HG02970 (cell line): Measurements from ENCODE around the gene METAP2.
A peak's percentile ranks its signal among the peaks of the same experiment; 100 is the strongest.
"Not testable (repeated sequence)": the region's sequence is repeated elsewhere in the genome, so short reads cannot be mapped to it uniquely, and the experiment has no call there.

Experiments
- ATAC-seq: cut with Tn5 transposase; IDR thresholded peaks from one replicate; pipeline ENCODE4 v1.9.1; 2021; ENCODE audit warnings: mild to moderate bottlenecking, moderate library complexity, moderate number of reproducible peaks; ENCODE audit not compliant: unreplicated experiment, low FRiP score

Gene METAP2

DNA sequence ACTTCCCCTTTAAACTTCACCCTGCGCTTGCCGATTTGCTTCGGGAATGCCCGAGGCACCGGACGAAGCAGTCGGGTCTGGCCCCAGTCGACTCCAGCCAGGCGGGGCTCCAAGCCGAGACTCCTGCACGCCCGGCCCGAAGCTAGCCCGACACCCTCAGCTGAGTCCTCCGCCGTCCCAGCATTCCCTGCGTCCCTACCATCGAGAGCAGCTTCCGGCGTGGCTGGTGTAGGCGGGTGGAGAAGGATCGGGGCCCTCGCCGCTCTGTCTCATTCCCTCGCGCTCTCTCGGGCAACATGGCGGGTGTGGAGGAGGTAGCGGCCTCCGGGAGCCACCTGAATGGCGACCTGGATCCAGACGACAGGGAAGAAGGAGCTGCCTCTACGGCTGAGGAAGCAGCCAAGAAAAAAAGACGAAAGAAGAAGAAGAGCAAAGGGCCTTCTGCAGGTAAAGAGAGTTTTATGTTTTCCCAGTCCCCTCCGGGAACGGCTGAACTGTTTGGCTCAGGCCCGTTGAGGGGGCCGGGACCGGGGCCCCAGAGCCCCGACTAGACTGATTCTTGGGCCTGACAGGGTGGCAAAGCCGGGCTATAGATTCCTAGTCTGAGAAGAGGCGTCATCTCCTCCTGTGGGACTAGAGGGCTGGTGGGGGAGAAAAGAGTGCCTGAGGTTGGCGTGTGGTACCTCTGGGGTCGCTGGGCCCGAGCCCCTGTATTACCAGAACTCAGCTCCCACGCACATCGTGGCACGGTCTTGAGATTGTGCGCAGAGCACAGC lies at the start of gene METAP2:
TSS of gene METAP2 (plus strand) at position 269 of the 776 bp plus-strand sequence. CDS start at position 297, 28 bp downstream.
- peak; percentile 94 for ATAC-seq

DNA sequence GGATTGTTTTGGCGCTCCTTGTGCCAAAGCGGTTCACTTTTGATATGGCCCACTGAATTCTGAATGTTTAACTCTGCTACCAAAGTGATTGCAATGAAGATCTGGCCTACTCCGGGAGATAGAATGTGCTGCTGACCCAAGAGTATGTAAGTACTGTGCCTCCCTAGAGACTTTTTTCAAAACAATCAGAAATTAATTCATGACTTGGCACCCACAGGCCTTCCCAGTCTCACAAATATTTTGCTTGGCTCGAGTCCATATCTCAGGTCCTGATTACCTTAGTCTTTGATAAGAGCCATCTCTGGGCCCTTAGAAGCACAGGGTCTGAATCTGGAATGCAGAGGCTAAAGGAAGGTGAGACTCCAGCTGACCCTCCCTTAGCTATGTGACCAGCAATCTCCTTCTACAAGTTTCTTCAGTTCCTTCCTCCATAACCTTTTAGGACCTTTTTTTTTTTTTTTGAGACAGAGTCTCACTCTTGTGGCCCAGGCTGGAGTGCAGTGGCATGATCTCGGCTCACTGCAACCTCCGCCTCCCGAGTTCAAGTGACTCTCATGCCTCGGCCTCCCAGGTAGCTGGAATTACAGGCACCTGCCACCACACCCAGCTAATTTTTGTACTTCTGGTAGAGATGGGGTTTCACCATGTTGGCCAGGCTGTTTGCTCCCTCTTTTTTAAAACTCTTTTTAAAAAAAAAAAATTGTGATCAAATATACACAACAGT lies 49.5 kb upstream of the METAP2 start:
- no peak for ATAC-seq

DNA sequence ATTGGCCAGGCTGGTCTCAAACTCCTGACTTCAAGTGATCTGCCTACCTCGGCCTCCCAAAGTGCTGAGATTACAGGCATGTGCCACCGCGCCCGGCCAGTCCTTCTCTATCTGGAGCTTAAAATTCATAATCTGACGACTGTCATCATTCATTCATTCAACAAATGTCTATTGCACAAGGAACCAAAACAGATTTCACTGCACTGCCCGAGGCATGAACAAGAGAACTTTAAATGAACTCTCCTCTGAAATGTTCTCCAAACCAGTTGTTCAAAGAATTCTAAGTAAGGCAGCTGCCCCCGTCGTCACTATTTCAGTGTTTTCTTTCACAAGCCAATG lies 44.8 kb upstream of the METAP2 start:
- ATAC-seq, result no peak

DNA sequence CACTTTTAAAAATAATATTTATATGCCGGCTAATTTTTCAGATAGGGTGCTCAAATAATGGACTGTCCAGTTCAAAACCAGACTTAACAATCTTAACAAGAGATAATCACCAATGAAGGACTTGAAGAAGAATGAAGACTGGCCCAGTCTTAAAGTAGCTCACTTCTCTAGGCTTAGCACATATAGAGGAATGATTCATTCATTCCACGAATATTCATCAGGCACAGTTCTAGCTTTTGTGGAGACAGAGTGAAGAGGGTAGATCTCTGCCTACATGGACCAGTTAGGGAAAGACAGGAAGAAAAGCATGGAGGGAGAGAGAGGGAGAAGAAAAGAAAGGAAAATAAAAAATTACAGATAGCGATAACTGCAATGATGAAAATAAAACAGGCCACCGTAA lies 42.8 kb upstream of the METAP2 start:
- no peak for ATAC-seq

DNA sequence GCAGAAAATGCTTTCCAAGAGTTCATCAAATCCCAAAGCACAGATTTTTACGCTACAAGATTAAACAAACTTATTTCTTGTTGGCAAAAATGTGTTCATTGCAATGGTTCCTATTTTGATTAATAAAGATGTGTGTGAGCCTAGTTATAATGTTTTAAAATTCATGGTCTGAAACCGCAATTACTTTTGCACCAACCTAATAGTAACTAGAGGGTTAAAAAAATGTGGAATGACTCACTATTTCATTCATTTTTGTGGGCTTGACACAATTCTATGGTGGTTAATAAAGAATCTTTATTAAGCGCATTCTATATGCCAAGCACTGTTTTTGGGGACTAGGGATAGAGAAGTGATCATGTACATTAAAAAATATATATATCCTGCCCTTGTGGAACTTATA lies 38.6 kb upstream of the METAP2 start:
- no peak for ATAC-seq

DNA sequence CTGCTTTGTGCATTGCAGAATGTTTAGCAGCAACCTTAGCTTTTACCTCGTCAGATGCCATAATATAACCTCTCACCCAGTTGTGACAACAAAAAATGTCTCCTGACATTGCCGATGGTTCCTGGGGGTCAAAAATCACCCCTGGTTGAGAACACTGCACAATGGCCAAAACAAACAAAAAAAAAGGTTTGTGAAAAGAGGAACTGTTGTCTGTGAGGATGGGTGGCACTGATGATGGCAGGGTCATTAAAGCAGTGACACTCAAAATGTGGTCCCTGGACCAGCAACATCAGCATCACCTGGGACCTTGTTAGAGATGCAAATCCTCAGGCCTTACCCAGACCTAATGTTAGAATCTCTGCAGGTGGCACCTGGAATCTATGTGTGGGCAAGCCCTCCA lies 36.4 kb upstream of the METAP2 start:
- ATAC-seq, result no peak

DNA sequence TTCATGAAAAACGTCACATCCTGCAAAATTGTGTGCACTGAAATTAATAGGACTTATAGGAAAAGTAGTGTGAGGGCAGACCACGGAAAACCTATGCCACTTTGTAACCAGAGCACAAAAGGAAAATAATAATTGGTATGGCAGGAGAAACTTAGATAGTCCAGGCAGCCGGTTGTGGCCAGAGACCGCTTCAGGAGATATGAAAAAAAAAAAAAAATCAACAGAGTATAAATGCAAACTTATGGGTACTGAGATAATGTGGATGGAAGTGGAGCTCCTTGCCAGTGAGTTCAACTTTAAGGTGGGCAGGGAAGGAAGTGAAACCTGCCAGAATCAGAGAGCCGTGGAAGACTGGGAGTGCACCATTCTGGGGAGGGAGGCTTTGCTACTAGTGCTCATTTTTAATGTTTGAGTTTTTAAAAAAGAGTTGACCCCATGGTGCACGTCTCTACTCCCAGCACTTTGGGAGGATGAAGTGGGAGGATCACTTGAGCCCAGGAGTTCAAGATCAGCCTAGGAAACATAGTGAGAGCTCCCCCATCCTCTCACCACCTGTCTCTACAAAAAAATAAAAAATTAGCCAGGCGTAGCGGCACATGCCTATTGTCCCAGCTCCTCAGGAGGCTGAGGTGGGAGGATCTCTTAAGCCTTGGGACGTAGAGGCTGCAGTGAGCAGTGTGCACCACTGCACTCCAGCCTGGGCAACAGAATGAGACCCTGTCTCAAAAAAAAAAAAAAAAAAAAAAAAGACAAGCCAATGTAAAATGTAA lies 34.3 kb upstream of the METAP2 start:
- no peak for ATAC-seq

DNA sequence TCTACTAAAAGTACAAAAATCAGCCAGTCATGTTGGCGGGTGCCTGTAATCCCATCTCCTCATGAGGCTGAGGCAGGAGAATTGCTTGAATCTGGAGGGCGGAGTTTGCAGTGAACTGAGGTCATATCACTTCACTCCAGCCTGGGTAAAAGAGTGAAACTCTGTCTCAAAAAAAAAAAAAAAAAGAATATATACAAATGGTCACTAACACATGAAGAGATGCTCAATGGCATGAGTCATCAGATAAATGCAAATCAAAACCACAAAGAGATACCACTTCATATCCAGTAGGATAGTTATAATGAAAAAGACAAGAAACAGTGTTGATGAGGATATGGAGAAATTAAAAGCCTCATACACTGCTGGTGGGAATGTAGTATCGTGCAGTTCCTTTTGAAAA lies 33.6 kb upstream of the METAP2 start:
- no peak for ATAC-seq

DNA sequence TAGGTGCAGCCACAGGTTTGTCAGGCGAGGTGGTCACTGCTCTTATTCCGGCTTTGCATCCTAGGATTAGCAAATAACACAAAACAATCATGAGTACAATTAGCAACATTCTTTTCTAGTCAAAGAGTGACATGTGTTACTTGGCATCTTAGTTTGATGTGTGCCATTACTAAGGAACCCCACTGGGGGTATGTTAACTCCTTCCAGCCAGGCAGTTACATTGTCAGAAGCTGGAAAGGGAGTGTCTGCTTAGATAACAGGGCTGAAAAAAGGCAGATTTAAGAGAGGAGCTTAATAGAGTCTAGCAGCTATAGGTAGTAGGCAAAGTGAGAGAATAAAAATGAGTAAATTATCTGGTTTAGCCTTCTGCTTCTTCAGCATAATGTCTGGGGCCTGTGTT lies 30.5 kb upstream of the METAP2 start:
- no peak for ATAC-seq

DNA sequence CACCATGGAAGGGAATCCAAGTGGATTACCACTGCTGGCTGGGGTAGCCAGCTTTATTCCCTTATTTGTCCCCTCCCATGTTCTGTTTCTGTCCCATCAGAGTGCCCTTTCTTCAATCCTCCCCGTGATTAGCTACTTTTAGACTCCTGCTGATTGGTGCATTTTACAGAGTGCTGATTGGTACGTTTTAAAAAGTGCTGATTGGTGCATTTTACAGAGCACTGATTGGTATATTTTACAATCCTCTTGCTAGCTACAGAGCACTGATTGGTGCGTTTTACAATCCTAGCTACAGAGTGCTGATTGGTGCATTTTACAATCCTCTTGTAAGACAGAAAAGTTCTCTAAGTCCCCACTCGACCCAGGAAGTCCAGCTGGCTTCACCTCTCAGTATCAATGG lies 28.9 kb upstream of the METAP2 start:
- ATAC-seq, result not testable (repeated sequence)

DNA sequence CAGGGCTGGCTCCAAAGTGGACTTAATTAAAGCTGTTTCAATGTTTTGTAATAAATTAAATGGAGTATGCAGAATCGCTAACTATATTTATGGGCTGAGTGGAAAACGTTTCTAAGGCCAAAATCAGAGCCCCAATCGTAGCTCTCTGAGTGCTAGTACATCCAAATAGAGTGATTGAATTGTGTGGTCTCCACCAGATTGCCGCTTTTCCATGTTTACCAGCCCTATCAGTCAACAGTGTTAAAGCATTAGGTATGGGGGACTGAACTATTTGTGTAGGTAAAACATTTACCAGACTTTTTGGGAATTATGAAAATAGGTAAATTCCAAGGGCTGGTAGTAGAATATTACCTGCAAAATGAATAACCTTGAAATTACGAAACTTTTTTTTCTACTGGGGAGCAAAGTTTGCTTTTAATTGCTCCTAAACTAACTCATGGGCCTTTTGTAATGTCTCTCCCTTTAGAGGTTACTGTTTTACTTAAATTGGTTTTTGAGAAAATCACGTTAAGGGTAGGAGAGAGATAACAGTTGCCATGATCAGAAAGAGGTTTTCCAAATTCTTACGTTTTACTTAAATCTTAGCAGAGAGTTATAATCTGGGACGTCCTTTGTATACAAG lies 28.0 kb upstream of the METAP2 start:
- no peak for ATAC-seq

DNA sequence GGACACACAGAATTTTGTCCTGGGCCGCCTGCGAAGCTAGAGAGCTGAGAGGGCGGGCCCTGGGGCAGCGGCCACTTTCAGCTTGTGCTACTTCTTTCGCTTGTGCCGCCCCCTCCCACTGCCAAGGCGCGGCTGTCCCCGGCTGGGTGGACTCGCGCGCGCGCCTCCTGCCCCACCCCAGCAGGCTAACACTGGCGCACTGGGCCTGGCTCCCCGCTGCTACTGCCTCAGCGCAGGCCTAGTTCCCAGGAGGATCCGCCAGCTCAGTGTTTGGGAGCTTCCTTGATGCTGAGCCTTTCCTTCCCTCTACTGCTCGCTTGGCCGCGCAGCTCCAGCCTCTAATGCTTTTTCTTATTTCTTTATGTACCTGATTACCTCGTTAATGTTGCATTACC lies 27.4 kb upstream of the METAP2 start:
- no peak for ATAC-seq

DNA sequence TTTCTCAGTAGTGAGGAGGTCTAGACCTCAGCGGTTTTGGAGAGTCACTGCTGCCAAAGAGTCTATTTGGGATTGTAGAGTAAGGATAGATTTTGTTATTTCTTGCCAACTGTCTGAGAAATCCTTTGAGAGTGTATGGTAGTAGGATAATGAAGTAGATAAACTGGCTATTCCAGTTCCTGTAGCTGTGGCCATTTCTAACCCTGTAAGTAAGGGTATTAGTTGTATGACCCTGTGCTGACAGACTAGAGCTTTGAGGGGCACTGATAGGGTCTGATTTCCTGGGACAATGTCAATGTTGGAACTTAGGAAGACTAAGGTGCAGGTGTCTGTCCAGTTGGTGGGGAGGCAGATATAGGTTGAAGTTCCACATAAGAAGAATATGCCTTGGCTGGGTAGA lies 24.3 kb upstream of the METAP2 start:
- not testable (repeated sequence) for ATAC-seq

DNA sequence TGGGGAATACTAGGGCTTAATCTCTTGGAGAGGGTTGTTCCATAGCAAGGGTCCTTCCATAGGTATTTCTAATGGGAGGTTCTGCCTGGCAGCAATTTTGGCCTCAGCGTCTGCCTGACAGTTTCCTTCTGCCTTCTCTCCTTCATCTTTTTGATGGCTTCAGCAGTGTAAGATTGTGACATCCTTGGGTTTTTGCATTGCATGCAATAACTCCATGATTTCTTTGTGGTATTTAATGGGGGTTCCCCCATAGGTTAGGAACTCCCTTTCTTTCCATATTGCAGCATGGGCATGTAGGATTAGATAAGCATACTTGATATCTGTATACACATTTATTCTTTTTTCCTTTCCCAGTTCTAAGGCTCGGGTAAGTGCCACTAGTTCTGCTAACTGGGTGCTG lies 21.5 kb upstream of the METAP2 start:
- ATAC-seq, result not testable (repeated sequence)

DNA sequence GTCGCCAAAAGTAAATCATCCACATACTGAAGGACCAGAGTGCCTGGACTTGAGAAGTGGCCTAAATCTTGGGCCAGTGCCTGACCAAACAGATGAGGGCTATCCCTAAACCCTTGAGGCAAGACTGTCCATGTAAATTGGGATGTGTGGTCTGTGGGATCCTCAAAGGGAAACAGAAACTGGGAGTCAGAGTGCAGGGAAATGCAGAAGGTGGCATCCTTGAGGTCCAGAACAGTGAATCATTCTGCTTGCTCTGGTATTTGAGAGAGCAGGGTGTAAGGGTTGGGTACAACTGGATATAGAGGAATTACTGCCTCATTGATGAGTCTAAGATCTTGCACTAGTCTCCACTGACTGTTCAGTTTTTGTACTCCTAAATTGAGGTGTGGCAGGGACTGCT lies 20.1 kb upstream of the METAP2 start:
- not testable (repeated sequence) for ATAC-seq

DNA sequence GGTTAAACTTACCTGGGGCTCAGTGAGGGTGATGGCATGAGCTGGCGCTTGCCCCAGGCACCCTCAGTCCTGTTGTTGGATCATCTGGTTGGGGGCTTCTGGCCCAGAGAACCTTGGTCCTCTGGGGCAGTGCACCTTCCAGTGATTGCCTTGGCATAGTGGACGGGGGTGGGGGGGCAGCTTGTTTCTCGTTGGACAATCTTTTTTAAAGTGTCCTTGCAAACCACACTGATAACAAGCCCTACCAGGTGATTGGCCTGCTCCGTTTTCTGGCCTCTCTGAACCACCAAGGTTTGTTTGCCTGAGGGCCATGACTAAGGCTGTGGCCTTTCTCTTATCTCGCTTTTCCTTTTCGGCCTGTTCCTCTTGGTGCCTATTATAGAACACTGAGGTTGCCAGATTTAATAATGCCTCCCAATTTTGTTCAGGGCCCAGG lies 19.2 kb upstream of the METAP2 start:
- ATAC-seq, result not testable (repeated sequence)

DNA sequence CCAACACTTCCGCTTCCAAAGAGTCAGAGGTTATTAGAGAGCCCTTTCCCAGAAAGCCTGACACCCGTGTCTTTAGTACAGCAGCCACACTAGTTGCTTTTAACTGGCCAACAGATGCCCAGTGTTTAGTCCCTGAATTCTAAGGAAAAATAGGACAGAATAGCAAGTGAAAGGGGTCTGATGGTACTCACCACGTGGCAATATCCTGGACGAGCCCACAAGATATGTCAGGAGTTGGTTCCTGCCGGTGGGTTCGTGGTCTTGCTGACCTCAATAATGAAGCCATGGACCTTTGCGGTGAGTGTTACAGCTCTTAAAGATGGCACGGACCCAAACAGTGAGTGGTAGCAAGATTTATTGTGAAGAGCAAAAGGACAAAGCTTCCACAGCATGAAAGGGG lies 16.3 kb upstream of the METAP2 start:
- ATAC-seq, result not testable (repeated sequence)

DNA sequence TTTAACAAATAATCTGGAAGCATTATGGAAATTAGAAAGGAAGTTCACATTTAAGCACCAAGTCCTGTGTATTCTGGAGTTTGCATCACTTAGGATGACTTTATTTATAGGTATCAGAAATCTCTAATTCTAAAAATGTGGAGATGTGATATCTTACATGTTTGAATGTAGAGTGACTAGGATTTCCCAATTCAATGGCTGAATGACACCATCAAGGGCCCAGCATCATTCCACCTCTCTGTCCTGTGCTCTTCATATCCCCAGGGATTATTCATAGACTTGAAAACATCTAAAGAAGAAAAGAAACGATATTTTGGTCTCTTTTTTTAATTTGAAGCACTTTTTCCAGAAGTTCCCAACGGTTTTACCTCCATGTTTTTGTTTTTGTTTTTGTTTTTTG lies 15.2 kb upstream of the METAP2 start:
- ATAC-seq, result no peak

DNA sequence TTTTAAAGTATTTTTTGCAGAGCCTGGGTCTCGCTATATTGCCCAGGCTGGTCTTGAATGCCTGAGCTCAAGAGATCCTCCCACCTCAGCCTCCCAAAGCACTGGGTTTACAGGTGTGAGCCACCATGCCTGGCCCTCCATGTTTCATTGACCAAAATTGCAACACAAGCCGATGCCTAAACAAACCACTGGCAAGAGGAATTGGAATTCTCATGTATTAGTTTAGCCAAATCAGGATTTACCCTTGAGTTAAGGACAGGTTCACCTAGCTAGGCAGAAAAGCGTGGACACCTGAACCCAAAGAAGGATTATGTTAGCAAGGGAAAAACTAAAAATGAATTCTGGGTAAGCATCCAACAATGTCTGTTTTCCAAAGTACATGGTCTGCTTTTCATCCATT lies 14.6 kb upstream of the METAP2 start:
- ATAC-seq, result no peak

DNA sequence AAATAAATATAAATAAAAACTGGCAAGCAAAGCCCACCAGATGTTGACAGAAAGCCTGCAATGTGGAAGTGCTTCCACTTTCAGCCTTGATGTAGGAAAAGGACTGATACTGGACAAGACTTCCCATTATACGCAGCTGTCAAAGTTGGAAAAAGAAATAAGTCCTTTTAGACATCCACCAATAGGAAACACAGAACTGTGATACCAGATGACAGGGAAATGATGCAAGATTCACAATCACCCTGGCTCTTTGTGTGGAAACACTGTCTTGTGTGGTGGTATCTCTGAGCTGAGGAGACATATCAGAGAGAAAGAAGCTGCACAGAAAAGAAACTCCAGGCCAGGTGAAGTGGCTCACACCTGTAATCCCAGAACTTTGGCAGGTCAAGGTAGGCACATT lies 13.8 kb upstream of the METAP2 start:
- ATAC-seq, result no peak

DNA sequence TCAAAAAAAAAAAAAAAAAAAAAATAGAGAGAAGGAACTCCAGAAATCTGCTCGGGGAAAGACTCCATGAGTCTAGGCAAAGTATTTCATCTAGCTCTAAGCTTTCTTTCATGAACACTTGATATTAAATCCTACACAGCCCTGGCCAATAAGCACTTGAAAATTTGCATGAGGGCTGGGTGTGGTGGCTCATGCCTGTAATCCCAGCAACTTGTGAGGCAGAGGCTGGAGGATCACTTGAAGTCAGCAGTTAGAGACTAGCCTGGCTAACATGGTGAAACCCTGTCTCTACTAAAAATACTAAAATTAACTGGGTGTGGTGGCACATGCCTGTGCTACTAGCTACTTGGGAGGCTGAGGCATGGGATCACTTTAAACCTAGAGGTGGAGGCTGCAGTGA lies 13.1 kb upstream of the METAP2 start:
- no peak for ATAC-seq
